Measurements from ENCODE around the gene WDR82.

The WDR82 gene

DNA sequence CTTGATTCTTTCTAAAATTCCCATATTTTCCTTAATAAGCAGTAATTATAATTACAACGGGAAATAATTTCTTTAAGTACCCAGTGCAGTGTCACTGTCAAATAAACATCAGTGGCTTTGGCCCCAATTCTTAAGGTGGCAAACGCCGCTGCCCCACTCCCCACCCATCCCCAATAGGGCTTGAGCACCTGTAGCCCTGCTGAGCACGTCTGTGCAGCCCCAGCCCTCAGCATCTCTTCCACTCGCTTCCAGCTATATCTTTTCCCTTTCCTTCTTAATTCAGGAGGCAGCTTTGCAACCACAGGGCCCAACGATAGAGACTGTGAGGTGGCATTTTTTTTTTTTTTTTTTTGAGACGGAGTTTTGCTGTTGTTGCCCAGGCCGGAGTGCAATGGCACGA, 23.8 kb downstream of the WDR82 start:
- no peak for DNase-seq (ENCODE audit: low read depth)

DNA sequence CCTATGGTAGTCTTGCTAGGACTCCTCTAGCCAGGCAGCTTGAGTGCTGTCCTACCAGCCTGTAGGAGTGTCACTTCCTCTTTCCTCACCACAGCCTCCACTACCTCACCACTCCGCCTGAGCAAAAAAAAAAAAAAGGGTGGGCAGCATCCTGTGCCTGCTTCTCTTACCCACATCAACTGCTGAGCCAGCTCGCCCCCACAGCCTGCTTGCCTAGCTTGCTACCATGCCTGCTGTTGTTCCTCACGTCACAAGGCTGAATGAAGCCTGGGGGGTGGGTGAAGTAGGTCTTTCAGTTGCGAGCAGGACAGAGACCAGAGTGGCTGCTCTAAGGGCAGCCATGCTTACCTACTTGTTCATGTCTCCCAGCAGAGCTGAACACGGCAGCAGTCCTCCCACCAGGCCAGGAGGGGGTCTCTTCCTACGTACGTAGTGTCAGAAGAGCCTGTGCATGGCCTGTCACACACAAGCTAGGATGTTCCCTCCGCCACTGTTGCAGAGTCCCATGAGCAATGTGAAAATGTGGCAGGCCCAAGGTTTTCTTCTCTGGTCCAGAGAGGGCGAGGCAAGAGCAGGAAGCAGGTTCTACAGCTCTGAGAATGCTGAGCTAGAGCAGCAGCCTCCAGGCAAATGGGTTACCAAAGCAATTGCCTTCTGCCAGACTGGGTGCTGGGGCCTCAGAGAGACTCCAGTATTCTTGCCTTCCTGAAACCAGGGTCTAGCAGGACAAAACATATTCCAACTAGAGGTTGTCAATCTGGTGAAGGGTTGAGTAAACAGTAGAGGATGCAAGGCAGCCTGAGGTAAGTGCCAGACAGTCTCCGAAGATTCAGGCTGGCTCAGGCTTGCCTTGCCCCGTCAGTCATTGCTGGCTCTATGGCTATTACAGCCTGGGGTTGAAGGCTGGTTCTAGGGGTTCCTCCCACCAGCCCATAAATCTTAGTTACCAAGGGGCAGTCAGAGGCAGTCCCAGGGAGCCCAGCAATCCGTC, 24.8 kb downstream of the WDR82 start:
- peak; percentile 51 for DNase-seq (ENCODE audit: low read depth)

DNA sequence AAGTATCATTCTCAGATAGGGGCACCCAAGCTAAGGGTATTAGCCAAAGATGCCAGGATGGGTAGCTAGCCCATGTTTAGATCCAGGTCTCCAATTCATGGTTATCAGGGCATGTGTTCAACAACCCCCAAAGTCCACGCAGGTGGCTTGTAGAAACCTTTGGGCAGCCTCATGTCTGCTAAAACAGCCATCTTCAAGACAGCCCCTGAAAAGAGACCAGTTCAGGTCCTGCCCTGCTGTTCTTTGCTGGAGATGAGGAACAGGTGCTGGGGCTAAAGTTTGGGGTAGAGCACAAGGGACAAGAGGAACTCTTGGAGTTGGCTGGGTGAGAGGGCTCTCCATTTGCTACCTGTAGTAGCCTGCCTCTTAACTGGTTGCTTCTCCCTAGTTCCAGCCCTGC, 28.3 kb downstream of the WDR82 start:
- DNase-seq (ENCODE audit: low read depth) = no peak

DNA sequence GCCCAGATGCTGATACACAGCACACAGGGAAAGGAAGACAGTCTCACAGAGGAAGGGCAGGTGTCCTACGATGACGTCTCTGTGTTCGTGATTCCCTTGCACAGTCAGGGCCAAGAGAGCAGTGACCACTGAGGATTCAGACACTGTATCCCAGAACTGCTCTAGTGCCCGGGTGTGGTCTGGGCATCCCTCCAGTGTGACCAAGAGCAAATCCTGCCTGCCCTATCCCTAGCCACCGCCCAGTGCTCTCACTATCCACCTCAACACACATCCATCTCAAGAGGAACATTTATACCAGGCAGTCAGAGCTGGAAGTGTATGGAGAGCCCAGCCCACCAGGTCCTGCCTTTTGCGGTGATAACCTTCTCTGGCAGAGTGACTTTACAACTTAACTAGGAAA, 28.8 kb downstream of the WDR82 start:
- no peak for DNase-seq (ENCODE audit: low read depth)

- DNase-seq (ENCODE audit: low read depth) = no peak
These were observed 29.5 kb downstream of the WDR82 start for GRCh38 chr3:52248816-52249547.

DNA sequence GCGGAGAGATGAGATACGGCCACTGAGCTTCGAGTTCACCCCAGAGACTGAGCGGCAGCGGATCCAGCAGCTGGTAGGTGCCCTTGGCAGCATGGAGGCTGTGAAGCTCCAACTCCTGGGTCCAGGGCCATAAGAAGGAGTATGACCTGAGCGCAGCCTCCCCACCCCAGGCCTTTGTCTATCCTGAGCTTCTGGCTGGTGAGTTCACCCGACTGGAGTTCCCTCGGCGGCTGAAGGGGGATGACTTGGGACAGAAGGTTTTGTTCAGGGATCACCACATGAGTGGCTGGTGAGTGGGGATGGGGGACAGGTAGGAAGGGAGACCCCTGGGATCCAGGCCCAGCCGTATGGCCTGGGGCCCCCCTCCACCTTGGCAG, 30.3 kb downstream of the WDR82 start:
- no peak for DNase-seq (ENCODE audit: low read depth)

DNA sequence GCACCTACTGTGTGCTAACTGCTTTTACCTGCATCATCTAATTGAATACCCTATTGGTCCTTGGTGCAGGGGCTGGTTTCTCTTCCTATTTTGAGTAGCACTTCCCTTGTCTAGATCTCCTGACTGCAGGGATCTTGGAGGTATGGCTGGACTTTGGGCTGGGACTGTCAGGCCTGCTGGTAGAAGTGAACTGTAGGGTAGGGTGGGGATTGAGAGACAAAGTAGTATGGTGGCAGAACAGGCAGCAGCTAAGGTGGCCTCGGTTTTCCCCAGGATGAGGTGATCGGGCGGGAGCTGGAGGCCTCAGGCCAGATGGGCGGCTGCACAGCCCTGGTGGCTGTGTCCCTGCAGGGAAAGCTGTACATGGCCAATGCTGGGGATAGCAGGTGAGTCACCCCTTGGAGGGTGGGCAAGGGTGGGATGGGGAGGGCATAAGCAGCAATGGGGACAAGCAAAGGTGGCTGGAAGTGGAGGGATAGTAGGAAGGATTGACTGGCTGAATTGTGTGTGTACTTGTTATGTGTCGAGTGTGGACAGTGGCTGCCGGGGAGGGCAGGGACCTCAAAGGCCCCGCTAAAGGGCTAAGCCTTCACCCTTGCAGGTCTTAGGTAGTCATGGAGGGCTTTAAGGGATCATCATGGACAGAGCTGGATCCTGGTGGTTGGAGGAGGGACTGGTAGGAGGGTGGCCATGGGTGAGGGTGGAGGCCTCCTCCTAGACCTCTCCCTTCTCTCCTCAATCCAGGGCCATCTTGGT, 30.9 kb downstream of the WDR82 start:
- no peak for DNase-seq (ENCODE audit: low read depth)

DNA sequence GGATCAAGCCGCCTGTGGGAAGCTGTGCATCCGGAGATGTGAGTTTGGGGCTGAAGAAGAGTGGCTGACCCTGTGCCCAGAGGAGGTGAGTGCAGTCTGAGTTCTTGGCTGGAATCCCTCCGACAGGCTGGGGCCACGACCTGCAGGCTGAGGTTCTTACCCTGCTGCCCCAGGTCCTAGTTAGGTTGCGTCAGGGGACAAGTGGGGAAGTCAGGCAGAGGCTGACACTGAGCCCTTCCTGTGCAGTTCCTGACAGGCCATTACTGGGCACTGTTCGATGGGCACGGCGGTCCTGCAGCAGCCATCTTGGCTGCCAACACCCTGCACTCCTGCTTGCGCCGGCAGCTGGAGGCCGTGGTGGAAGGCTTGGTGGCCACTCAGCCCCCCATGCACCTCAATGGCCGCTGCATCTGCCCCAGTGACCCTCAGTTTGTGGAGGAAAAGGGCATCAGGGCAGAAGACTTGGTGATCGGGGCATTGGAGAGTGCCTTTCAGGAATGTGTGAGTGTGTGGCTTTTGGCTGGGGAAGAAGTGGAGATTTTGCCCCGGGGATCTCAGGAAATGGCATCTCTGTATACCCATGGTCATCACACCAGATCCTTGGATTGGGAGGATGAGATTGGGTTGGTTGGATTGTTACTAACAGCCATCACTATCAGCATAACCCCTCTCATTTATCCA, 31.6 kb downstream of the WDR82 start:
- no peak for DNase-seq (ENCODE audit: low read depth)

DNA sequence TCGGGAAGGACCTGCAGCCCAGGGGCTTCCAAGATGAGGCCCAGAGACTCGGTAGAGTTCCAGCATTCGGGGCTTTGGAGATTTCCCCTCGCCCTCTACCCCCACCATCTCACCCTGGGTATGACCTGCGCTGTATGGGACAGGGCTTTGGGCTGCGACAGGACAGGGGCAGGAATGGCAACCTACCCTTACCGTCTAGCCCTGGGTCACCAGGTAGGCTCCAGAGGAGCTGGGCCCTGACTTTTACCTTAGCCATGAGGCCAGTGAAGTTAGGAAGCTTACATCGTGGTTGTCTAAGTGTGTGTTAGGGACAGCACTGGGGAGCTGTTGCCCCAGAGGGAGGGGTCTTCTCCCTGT, 32.2 kb downstream of the WDR82 start:
- DNase-seq (ENCODE audit: low read depth) = no peak

DNA sequence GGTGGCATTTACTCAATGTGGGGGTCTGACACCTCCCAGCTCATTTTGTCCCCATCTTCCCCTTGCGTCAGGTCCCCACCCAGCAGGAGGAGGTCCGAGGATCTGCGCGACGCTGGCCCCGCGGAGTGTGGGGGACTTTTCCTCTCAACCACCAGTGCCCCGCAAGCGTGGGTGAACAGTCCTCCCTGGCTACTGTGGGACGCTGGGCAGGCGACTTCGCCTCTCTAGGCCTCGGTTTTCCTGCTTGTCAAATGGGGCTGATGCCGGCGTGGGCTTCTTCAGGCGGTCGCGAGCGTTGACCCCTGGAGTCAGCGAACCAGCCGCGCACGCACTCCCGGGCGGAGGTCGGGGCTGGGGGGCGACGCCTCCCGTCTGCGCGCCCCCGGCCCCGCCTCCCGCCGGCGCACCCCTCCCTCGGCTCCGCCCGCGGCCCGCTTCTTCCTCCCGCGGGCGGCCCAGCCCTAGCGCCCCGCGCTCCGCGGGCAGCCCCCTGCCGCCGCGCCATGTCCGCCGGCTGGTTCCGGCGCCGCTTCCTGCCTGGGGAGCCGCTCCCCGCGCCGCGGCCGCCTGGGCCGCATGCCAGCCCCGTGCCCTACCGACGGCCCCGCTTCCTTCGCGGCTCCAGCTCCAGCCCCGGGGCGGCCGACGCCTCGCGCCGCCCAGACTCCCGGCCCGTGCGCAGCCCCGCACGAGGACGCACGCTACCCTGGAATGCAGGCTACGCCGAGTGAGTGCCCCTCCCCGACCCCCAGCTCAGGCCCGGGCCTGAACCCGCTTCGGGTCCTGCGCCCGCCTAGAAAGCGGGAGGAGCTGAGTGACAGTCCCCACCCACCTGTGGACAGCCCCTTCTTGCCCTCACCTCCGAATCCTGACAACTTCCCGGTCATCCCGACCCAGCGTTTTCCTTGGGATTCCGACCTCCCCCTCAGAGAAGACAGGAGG, 32.9 kb downstream of the WDR82 start, which contains the start of gene PPM1M:
PPM1M (plus strand) TSS at position 438 of the 942 bp plus-strand sequence; CDS start at position 504, 66 bp downstream.
- no peak for DNase-seq (ENCODE audit: low read depth)

- no peak for DNase-seq (ENCODE audit: low read depth)
These were observed 34.4 kb downstream of the WDR82 start for GRCh38 chr3:52243791-52244628.

DNA sequence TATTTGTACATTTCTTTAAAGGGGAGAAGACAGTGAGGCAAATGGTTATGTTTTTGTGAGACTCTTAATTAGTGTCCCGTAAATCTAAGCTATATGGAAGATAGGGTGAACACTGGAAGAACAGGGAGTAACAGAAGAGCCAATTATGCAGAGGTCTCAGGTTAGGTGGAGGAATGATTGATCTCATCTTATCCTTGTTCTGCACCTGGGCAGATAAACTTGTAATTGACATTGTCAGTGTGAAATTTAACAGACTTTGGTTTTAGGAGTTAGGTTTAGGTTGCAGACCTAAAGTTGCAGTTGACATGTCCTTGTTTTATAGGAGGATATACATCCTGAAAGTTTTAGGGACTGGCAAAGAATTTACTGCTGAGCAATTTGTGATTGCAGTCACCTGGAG, 36.4 kb downstream of the WDR82 start:
- no peak for DNase-seq (ENCODE audit: low read depth)

- DNase-seq (ENCODE audit: low read depth) = no peak
These were observed 37.5 kb downstream of the WDR82 start for GRCh38 chr3:52240886-52241370.

DNA sequence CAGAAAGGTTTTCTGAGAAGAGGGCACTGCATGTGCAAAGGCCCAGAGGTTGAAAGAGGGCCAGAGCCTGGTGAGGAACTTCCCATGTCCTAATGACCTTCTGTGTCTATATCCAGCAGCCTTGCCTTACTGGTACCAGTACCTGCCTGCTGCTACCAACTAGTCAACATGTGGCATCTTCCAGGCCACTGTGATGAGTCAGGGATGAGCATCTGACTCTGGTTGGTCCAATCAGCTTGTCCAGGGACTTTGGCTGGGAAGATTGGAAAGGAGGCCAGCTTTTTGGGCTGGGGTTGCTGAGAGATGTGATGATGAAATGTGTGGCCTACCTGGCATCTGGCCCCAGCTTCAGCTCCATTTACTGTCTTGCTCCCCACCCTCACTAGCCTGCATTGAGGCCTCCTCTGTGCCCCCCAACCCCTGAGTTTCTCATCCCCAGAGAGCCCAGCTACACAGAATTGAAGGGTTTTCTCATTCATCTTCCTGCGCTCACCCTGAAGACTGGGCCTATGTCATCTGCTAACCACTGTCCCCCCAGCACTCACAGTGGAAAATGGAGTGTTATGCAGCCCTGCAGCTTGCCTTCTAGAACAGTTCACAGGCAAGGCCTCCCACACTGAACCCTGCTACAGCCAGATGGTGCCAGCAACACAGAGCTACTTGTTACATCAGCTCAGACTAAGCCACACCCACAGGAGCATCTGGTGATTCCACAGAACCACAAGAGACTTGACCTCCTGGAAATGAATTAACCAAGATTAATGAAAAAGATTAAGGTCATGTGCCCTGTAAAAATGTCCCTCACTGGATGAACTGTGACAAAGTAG, 38.2 kb downstream of the WDR82 start:
- DNase-seq (ENCODE audit: low read depth) = no peak

DNA sequence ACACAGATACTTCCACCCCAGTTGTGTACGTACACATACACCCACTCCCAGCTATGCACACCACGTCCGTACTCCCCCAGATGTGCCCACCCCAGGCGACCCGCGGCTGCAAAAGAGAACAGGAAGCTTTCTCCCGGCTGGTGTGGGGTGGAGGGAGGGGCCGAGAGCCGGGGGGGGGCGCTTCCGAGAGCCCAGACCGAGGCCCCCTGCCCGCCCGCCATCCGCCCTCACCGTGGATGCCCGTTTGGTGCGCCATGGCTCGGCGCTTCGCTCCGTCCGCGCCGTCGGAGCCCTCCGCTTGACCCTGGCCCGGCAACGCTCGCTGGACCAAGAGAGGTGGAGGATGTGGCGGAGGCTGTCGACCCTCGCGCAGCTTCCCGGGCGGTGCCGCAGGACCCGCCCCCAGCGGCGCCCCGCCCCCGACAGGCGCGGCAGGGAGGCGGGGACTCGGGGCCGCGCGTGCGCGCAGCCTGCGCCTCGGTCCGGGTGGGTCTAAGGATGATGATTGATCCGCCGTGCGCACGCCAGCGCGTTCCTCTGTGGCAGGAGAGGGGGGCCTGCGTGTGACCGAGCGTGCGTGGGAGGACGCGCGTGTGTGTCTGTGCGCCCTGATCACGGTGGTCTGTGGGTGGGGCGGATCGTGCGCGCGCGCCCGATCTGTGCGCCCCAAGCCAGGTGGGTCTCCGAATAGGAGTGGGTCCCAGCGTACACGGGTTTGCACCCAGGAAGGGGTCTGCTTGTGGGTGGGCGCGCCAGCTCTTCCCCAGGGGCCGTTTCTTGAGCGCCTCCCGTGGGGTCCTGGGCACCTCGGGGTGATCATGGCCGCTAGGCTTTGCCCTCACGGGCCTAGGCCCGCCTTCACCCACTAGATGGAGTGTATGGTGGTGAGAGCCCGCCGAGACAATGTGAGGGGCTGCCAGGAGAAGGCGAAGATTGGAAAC, 39.4 kb downstream of the WDR82 start, which contains the start of gene TWF2:
TWF2 (minus strand) TSS at position 398 of the 941 bp plus-strand sequence; CDS start at position 256, 142 bp downstream.
- DNase-seq (ENCODE audit: low read depth) = peak; percentile 59

GRCh38 chr3:52238193-52238760, 40.2 kb downstream of the WDR82 start:
- DNase-seq (ENCODE audit: low read depth) = no peak

DNA sequence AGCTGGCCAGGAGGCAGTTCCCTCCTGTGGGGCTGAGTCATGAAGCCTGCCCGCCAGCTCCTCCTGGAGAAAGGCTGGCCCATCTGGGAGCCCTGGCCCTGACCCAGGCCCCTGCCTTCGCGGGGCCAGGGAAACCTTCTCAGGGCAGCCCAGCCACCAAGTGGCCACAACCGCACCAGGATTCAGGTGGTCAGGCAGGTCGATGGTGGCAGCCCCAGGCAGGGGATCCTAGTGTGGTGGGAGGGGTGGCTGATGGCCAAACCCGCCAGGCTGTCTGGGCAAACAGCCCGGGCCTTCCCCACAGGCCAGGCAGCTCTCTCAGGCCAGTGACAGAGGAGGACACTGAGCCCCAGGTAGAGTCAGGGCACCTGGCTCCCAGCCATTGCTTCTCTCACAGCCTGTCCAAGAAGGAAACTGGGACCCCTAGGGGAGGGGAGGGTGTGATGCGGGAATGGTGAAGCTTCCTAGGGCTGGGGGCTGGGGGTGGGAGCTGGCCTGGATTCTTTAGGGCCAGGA, 40.7 kb downstream of the WDR82 start:
- DNase-seq (ENCODE audit: low read depth) = no peak
